HG03457 (cell line): Measurements from ENCODE around the gene ADCY7.
A peak's percentile ranks its signal among the peaks of the same experiment; 100 is the strongest.

Experiments used
- ATAC-seq: cut with Tn5 transposase; IDR thresholded peaks from one replicate; pipeline ENCODE4 v1.9.1; 2021; ENCODE audit warnings: moderate number of reproducible peaks; ENCODE audit not compliant: unreplicated experiment

The ADCY7 gene

GRCh38 chr16:50265716-50266336 is 525 bp upstream of the ADCY7 start:
- ATAC-seq: no peak

- no peak for ATAC-seq
Measured at GRCh38 chr16:50267151-50267631, 840 bp downstream of the ADCY7 start.

- no peak for ATAC-seq
Measured at GRCh38 chr16:50267651-50268050, 1.3 kb downstream of the ADCY7 start.

- no peak for ATAC-seq
Measured at GRCh38 chr16:50268352-50268751, 2.0 kb downstream of the ADCY7 start.

GRCh38 chr16:50269061-50269705 is 2.8 kb downstream of the ADCY7 start:
- no peak for ATAC-seq

GRCh38 chr16:50269769-50270509 is 3.6 kb downstream of the ADCY7 start:
- ATAC-seq: no peak

- ATAC-seq: no peak
Measured at GRCh38 chr16:50270510-50271147, 4.3 kb downstream of the ADCY7 start.

GRCh38 chr16:50271148-50272041 is 5.0 kb downstream of the ADCY7 start:
- ATAC-seq: no peak

GRCh38 chr16:50272111-50272571 is 5.8 kb downstream of the ADCY7 start:
- ATAC-seq: no peak

- no peak for ATAC-seq
Measured at GRCh38 chr16:50272687-50273381, 6.5 kb downstream of the ADCY7 start.

GRCh38 chr16:50273382-50273690 is 7.0 kb downstream of the ADCY7 start:
- ATAC-seq: no peak

GRCh38 chr16:50273888-50274325 is 7.6 kb downstream of the ADCY7 start:
- peak; percentile 47 for ATAC-seq

GRCh38 chr16:50274326-50275097 is 8.2 kb downstream of the ADCY7 start:
- peak; percentile 19 for ATAC-seq

GRCh38 chr16:50275098-50275415 is 8.7 kb downstream of the ADCY7 start:
- no peak for ATAC-seq

- ATAC-seq: no peak
Measured at GRCh38 chr16:50275428-50276325, 9.3 kb downstream of the ADCY7 start.

GRCh38 chr16:50276326-50276640 is 9.9 kb downstream of the ADCY7 start:
- no peak for ATAC-seq

GRCh38 chr16:50276801-50277555 is 10.6 kb downstream of the ADCY7 start:
- no peak for ATAC-seq

GRCh38 chr16:50278251-50278650 is 11.9 kb downstream of the ADCY7 start:
- no peak for ATAC-seq
